Astrocyte of the hippocampus (primary cell): ENCODE measurements around the gene ZNF821.
"Not testable (repeated sequence)": the region's sequence is repeated elsewhere in the genome, so short reads cannot be mapped to it uniquely, and the experiment has no call there.

Experiments
- DNase-seq: peaks from one replicate; pipeline ENCODE4 v3.0.0; 2011; ENCODE audit warnings: low read depth, low spot score

The ZNF821 gene

GRCh38 chr16:71859762-71860521 is 24.0 kb downstream of the ZNF821 start:
- no peak for DNase-seq

- DNase-seq: no peak
Observed at GRCh38 chr16:71855937-71856662, 27.9 kb downstream of the ZNF821 start.

GRCh38 chr16:71854369-71854948 is 29.5 kb downstream of the ZNF821 start:
- peak; percentile 9 for DNase-seq

GRCh38 chr16:71853413-71853812 is 30.6 kb downstream of the ZNF821 start:
- DNase-seq: no peak

- no peak for DNase-seq
Observed at GRCh38 chr16:71852561-71852960, 31.4 kb downstream of the ZNF821 start.

GRCh38 chr16:71852158-71852557 is 31.8 kb downstream of the ZNF821 start:
- no peak for DNase-seq

GRCh38 chr16:71851746-71852145 is 32.2 kb downstream of the ZNF821 start:
- no peak for DNase-seq

- no peak for DNase-seq
Observed at GRCh38 chr16:71848622-71849021, 35.4 kb downstream of the ZNF821 start.

- DNase-seq: no peak
Observed at GRCh38 chr16:71847096-71847495, 36.9 kb downstream of the ZNF821 start.

- peak; percentile 42 for DNase-seq
Observed at GRCh38 chr16:71846431-71846830, 37.6 kb downstream of the ZNF821 start.

- peak; percentile 97 for DNase-seq
Observed at GRCh38 chr16:71845639-71846430, 38.1 kb downstream of the ZNF821 start, which contains the start of gene ATXN1L. Gene ATXN1L, plus strand, starts transcription at chr16:71845976. Its CDS starts 3,765 bp downstream, at chr16:71849741.

GRCh38 chr16:71843572-71843971 is 40.4 kb downstream of the ZNF821 start:
- no peak for DNase-seq

- no peak for DNase-seq
Observed at GRCh38 chr16:71840052-71840451, 43.9 kb downstream of the ZNF821 start.

GRCh38 chr16:71837150-71837549 is 46.8 kb downstream of the ZNF821 start:
- no peak for DNase-seq

GRCh38 chr16:71834291-71834690 is 49.7 kb downstream of the ZNF821 start:
- no peak for DNase-seq

- DNase-seq: not testable (repeated sequence)
Observed at GRCh38 chr16:71832112-71832511, 51.9 kb downstream of the ZNF821 start.

- DNase-seq: not testable (repeated sequence)
Observed at GRCh38 chr16:71831698-71832097, 52.3 kb downstream of the ZNF821 start.

- no peak for DNase-seq
Observed at GRCh38 chr16:71830359-71830758, 53.6 kb downstream of the ZNF821 start.

- no peak for DNase-seq
Observed at GRCh38 chr16:71826533-71827017, 57.4 kb downstream of the ZNF821 start.

- DNase-seq: not testable (repeated sequence)
Observed at GRCh38 chr16:71817155-71817500, 66.9 kb downstream of the ZNF821 start.

GRCh38 chr16:71811261-71811803 is 72.7 kb downstream of the ZNF821 start:
- peak; percentile 40 for DNase-seq
